Liver (tissue), 9 donors: ENCODE measurements around the gene C12orf50. TPM values are rescaled to one million over a fixed set of nuclear protein-coding genes. Genes with fewer than 3 reads are reported as not detected.

Experiments used
- DNase-seq: peaks from one replicate; pipeline ENCODE4 v3.0.0-alpha.2; 2017; ENCODE audit warnings: low spot score
- H3K27ac ChIP-seq, 2 donors: one replicate each; pipeline ENCODE4 v1.7.0; 2013; ENCODE audit warnings: inconsistent platforms in 2 of 2, low read length in 2 of 2, control low read depth in 1 of 2, low read depth in 1 of 2, mild to moderate bottlenecking in 1 of 2
- H3K27me3 ChIP-seq, 4 donors: one replicate each; pipeline versions ENCODE4 v1.6.1 to v1.7.0; 2013; ENCODE audit warnings: low read length in 3 of 4, inconsistent platforms in 1 of 4, mild to moderate bottlenecking in 1 of 4, moderate library complexity in 1 of 4; ENCODE audit not compliant: control insufficient read depth in 4 of 4, insufficient read depth in 4 of 4
- H3K36me3 ChIP-seq, 4 donors: one replicate each; pipeline versions ENCODE4 v1.6.1 to v1.7.0; 2013; ENCODE audit warnings: low read length in 3 of 4, mild to moderate bottlenecking in 3 of 4, low read depth in 1 of 4, moderate library complexity in 1 of 4; ENCODE audit not compliant: control insufficient read depth in 4 of 4, insufficient read depth in 3 of 4
- H3K4me1 ChIP-seq, 4 donors: one replicate each; pipeline versions ENCODE4 v1.6.1 to v1.7.0; 2013; ENCODE audit warnings: low read length in 3 of 4, mild to moderate bottlenecking in 3 of 4, moderate library complexity in 1 of 4; ENCODE audit not compliant: control insufficient read depth in 4 of 4, insufficient read depth in 4 of 4
- H3K4me3 ChIP-seq, 3 donors: one replicate each; pipeline versions ENCODE4 v1.6.1 to v1.7.0; 2013; ENCODE audit warnings: low read length in 3 of 3, control low read depth in 1 of 3, low read depth in 1 of 3, mild to moderate bottlenecking in 1 of 3
- H3K9ac ChIP-seq, 2 donors: one replicate each; pipeline ENCODE4 v1.7.0; 2013; ENCODE audit warnings: low read length in 2 of 2, mild to moderate bottlenecking in 2 of 2, moderate library complexity in 2 of 2, control low read depth in 1 of 2, low read depth in 1 of 2
- H3K9me3 ChIP-seq, 4 donors: one replicate each; pipeline versions ENCODE4 v1.6.1 to v1.7.0; 2013; ENCODE audit warnings: low read length in 3 of 4; ENCODE audit not compliant: control insufficient read depth in 4 of 4
- EGR1 ChIP-seq, 2 donors: IDR thresholded peaks; 2 replicates each; pipeline ENCODE4 v1.6.1; 2016 to 2018; ENCODE audit warnings: antibody characterized with exemption in 2 of 2, low read depth in 2 of 2
- FOXA1 ChIP-seq: IDR thresholded peaks from 2 replicates; pipeline ENCODE4 v1.6.1; 2016; ENCODE audit warnings: antibody characterized with exemption
- FOXA2 ChIP-seq: IDR thresholded peaks from 2 replicates; pipeline ENCODE4 v1.6.1; 2016; ENCODE audit warnings: antibody characterized with exemption
- GABPA ChIP-seq, 2 donors: IDR thresholded peaks in 1 of 2; conservative IDR thresholded peaks in 1 of 2; 2 replicates each; pipeline ENCODE4 v1.6.1; 2016; ENCODE audit warnings: antibody characterized with exemption in 2 of 2, mild to moderate bottlenecking in 1 of 2, moderate library complexity in 1 of 2
- HNF4A ChIP-seq, 2 donors: conservative IDR thresholded peaks; 2 replicates each; pipeline ENCODE4 v1.6.1; 2016; ENCODE audit warnings: antibody characterized with exemption in 2 of 2, mild to moderate bottlenecking in 2 of 2
- HNF4G ChIP-seq: IDR thresholded peaks from 2 replicates; pipeline ENCODE4 v1.6.1; 2016; ENCODE audit warnings: antibody characterized with exemption
- JUND ChIP-seq, 2 donors: IDR thresholded peaks; 2 replicates each; pipeline ENCODE4 v1.6.1; 2016; ENCODE audit warnings: antibody characterized with exemption in 2 of 2
- NR2F2 ChIP-seq: IDR thresholded peaks from 2 replicates; pipeline ENCODE4 v1.6.1; 2016; ENCODE audit warnings: antibody characterized with exemption
- RAD21 ChIP-seq, 2 donors: IDR thresholded peaks; 2 replicates each; pipeline ENCODE4 v1.6.1; 2016; ENCODE audit warnings: antibody characterized with exemption in 2 of 2, mild to moderate bottlenecking in 2 of 2
- RXRA ChIP-seq, 2 donors: IDR thresholded peaks; 2 replicates each; pipeline ENCODE4 v1.6.1; 2017 to 2018; ENCODE audit warnings: antibody characterized with exemption in 2 of 2, mild to moderate bottlenecking in 1 of 2
- SP1 ChIP-seq: IDR thresholded peaks from 2 replicates; pipeline ENCODE4 v1.6.1; 2018; ENCODE audit warnings: antibody characterized with exemption, mild to moderate bottlenecking
- TAF1 ChIP-seq: conservative IDR thresholded peaks from 2 replicates; pipeline ENCODE4 v1.6.1; 2016; ENCODE audit warnings: antibody characterized with exemption, mild to moderate bottlenecking
- YY1 ChIP-seq: IDR thresholded peaks from 2 replicates; pipeline ENCODE4 v1.6.1; 2016; ENCODE audit warnings: antibody characterized with exemption, mild to moderate bottlenecking
- WGBS: extraction: QIAGEN DNeasy Blood & Tissue Kit; methylation state at CpG from one replicate; pipeline ENCODE4 v1.1.7; 2013; 5-methylcytosine and 5-hydroxymethylcytosine counted together
- polyA plus RNA-seq, 2 donors: library from polyadenylated mRNA; stranded (reverse) in 1 of 2; unstranded in 1 of 2; fragments of 200-250 nt in 1 of 2; fragments of >200 nt in 1 of 2; fragmentation: Nextera tagmentation in 1 of 2; extraction: Ambion mirVana in 1 of 2; gene quantifications; one replicate each; pipeline versions ENCODE4 v1.2.1 to v1.2.3, GENCODE V29; 2013 to 2015
- total RNA-seq, 2 donors: library from RNA; depleted of rRNA; stranded (reverse); fragments of >200 nt; gene quantifications; one replicate each; pipeline ENCODE4 v1.2.3, GENCODE V29; 2014
- TF ChIP-seq, protein P1 (sequence below): fragments of 150-350 bp; IDR thresholded peaks from 2 replicates; pipeline ENCODE4 v1.5.1; 2017; ENCODE audit warnings: improper control_type of control experiment, low read depth, low read length; ENCODE audit not compliant: missing input control
- TF ChIP-seq, protein P2 (sequence below): IDR thresholded peaks from 2 replicates; pipeline ENCODE4 v1.6.1; 2016; ENCODE audit warnings: antibody characterized with exemption
- TF ChIP-seq, protein P3 (sequence below): IDR thresholded peaks from 2 replicates; pipeline ENCODE4 v1.6.1; 2016; ENCODE audit warnings: antibody characterized with exemption
- TF ChIP-seq, protein P4 (sequence below): IDR thresholded peaks from 2 replicates; pipeline ENCODE4 v1.6.1; 2016; ENCODE audit warnings: antibody characterized with exemption, mild to moderate bottlenecking
- TF ChIP-seq, protein P5 (sequence below): IDR thresholded peaks from 2 replicates; pipeline ENCODE4 v1.6.1; 2016; ENCODE audit warnings: antibody characterized with exemption
- donor health status: healthy.
- donor health status: healthy.
- donor health status: healthy.
- donor health status: healthy.
- donor health status: healthy.

The C12orf50 gene
- total and polyA plus RNA-seq, 4 donors = 0.08 TPM; not detected in 3

DNA sequence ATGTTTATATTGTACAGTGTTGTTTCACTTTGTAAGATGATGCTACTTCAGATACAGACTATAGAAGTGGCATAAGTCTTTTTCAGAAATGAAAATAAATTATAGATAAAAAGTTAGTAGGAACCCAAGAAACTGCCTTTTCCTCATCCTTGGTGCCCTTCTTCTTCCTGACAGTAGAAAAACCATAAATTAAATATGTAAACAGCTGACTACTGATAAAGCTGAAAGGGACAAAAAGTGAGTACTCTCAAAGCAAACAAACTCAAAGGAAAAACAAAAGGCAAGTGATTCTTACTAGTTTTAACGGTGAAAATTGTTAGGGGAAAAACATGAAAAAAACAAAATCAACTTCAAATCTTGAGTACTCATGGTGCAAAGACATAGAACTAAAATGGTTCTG lies 8.6 kb upstream of the C12orf50 start:
- Histone ChIP-seq H3K4me1 (peaks cover 3 to 19% (median 13%) of the 10 kb centered on the region in 4 donors), H3K27ac (no peak overlapping the region), H3K36me3 (peaks cover 0 to 2% (median 0%) of the 10 kb centered on the region in 4 donors), H3K9ac (no peak overlapping the region), H3K9me3 (no peaks in the 10 kb centered on the region), H3K27me3 (no peaks in the 10 kb centered on the region), H3K4me3 (no peak overlapping the region)
- DNase-seq = no peak
- TF ChIP-seq RAD21 (IDR thresholded peaks at IDR 0.05) (no peak), GABPA (IDR thresholded peaks at IDR 0.05 in 1 of 2, conservative IDR thresholded peaks at IDR 0.05 in 1 of 2) (no peak), EGR1 (IDR thresholded peaks at IDR 0.05; ENCODE audit: low read depth in 2 of 2) (no peak), NR2F2 (no peak), HNF4G (no peak), JUND (IDR thresholded peaks at IDR 0.05) (no peak), FOXA2 (no peak), SP1 (no peak), FOXA1 (no peak), YY1 (no peak), HNF4A (conservative IDR thresholded peaks at IDR 0.05) (no peak), RXRA (IDR thresholded peaks at IDR 0.05) (no peak), TAF1 (no peak)
- TF ChIP-seq, protein P1, sequence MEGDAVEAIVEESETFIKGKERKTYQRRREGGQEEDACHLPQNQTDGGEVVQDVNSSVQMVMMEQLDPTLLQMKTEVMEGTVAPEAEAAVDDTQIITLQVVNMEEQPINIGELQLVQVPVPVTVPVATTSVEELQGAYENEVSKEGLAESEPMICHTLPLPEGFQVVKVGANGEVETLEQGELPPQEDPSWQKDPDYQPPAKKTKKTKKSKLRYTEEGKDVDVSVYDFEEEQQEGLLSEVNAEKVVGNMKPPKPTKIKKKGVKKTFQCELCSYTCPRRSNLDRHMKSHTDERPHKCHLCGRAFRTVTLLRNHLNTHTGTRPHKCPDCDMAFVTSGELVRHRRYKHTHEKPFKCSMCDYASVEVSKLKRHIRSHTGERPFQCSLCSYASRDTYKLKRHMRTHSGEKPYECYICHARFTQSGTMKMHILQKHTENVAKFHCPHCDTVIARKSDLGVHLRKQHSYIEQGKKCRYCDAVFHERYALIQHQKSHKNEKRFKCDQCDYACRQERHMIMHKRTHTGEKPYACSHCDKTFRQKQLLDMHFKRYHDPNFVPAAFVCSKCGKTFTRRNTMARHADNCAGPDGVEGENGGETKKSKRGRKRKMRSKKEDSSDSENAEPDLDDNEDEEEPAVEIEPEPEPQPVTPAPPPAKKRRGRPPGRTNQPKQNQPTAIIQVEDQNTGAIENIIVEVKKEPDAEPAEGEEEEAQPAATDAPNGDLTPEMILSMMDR = no peak
- TF ChIP-seq, protein P2, sequence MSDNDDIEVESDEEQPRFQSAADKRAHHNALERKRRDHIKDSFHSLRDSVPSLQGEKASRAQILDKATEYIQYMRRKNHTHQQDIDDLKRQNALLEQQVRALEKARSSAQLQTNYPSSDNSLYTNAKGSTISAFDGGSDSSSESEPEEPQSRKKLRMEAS = no peak
- TF ChIP-seq, protein P3, sequence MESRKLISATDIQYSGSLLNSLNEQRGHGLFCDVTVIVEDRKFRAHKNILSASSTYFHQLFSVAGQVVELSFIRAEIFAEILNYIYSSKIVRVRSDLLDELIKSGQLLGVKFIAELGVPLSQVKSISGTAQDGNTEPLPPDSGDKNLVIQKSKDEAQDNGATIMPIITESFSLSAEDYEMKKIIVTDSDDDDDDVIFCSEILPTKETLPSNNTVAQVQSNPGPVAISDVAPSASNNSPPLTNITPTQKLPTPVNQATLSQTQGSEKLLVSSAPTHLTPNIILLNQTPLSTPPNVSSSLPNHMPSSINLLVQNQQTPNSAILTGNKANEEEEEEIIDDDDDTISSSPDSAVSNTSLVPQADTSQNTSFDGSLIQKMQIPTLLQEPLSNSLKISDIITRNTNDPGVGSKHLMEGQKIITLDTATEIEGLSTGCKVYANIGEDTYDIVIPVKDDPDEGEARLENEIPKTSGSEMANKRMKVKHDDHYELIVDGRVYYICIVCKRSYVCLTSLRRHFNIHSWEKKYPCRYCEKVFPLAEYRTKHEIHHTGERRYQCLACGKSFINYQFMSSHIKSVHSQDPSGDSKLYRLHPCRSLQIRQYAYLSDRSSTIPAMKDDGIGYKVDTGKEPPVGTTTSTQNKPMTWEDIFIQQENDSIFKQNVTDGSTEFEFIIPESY = no peak
- TF ChIP-seq, protein P4, sequence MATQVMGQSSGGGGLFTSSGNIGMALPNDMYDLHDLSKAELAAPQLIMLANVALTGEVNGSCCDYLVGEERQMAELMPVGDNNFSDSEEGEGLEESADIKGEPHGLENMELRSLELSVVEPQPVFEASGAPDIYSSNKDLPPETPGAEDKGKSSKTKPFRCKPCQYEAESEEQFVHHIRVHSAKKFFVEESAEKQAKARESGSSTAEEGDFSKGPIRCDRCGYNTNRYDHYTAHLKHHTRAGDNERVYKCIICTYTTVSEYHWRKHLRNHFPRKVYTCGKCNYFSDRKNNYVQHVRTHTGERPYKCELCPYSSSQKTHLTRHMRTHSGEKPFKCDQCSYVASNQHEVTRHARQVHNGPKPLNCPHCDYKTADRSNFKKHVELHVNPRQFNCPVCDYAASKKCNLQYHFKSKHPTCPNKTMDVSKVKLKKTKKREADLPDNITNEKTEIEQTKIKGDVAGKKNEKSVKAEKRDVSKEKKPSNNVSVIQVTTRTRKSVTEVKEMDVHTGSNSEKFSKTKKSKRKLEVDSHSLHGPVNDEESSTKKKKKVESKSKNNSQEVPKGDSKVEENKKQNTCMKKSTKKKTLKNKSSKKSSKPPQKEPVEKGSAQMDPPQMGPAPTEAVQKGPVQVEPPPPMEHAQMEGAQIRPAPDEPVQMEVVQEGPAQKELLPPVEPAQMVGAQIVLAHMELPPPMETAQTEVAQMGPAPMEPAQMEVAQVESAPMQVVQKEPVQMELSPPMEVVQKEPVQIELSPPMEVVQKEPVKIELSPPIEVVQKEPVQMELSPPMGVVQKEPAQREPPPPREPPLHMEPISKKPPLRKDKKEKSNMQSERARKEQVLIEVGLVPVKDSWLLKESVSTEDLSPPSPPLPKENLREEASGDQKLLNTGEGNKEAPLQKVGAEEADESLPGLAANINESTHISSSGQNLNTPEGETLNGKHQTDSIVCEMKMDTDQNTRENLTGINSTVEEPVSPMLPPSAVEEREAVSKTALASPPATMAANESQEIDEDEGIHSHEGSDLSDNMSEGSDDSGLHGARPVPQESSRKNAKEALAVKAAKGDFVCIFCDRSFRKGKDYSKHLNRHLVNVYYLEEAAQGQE = no peak
- TF ChIP-seq, protein P5, sequence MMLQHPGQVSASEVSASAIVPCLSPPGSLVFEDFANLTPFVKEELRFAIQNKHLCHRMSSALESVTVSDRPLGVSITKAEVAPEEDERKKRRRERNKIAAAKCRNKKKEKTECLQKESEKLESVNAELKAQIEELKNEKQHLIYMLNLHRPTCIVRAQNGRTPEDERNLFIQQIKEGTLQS = no peak
- WGBS = 48% methylated on average over 1 of the region's 1 CpG
